NCI-H2081 treated with DMSO at 0.1 percent for 48 hours (cell line): ENCODE data around the gene C1orf56.

Experiments
- DNase-seq: peaks from one replicate; lab custom pipeline; 2025; lab: John Stamatoyannopoulos, UW

The C1orf56 gene, protein sequence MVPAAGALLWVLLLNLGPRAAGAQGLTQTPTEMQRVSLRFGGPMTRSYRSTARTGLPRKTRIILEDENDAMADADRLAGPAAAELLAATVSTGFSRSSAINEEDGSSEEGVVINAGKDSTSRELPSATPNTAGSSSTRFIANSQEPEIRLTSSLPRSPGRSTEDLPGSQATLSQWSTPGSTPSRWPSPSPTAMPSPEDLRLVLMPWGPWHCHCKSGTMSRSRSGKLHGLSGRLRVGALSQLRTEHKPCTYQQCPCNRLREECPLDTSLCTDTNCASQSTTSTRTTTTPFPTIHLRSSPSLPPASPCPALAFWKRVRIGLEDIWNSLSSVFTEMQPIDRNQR

DNA sequence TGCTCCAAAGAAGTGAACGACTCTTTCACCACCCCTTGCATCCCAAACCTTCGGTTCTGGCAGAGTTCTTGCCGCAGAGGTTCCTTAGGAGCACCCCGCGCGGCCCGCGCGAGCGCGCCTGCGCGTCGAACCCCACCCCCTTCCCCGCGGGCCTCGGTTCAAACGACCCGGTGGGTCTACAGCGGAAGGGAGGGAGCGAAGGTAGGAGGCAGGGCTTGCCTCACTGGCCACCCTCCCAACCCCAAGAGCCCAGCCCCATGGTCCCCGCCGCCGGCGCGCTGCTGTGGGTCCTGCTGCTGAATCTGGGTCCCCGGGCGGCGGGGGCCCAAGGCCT lies at the start of gene C1orf56:
C1orf56 (plus strand) TSS at position 161 of the 334 bp plus-strand sequence; CDS start at position 258, 97 bp downstream.
- peak; percentile 39 for DNase-seq

DNA sequence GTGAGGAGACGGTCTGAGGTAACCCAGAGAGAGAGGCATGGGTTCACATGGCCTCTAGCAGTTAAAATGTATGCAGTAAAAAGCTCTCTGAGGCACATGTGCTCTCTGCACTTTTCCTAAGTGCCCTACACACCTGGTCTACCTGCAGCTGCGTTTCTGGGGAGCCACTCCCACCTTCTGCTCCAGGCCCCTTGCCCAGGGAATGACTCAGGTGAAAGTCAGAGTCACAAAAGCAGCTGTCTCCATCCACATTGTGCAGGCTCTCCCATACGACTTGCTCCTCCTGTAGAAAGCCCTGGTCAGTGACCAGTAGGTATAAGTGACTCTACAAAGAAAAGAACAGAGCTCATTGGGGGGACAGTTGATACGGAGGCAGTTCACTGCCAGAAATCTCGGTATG lies 49.6 kb upstream of the C1orf56 start:
- no peak for DNase-seq

DNA sequence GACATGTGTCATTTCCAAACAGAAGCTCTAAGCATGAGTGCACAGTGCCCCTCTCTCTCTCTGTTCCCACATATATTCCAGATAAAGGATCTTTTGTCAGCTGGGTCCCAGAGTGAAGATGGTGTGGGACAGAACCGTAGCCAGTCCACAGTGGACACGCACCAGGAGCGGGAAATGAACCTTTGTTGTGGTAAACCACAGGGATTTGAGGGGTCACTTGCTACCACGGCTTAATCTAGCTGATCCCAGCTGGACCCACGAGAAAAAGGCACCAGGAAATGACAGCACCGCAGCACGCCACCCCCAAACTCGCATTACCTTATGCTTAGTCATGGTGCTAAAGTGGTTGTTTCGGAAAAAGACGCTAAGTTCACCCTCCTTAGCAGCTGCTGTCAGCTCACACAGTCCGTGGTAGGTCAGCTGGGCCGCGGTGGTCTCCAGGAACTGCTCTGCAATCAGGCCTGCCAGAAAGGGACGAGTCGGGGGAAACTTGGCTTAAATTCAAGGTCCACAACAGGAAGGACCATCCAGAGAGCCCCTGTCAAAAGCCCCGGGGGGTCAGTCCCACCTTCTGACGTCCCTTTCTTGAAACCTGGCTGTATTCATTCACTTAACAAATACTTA lies 48.4 kb upstream of the C1orf56 start:
- DNase-seq, result no peak

DNA sequence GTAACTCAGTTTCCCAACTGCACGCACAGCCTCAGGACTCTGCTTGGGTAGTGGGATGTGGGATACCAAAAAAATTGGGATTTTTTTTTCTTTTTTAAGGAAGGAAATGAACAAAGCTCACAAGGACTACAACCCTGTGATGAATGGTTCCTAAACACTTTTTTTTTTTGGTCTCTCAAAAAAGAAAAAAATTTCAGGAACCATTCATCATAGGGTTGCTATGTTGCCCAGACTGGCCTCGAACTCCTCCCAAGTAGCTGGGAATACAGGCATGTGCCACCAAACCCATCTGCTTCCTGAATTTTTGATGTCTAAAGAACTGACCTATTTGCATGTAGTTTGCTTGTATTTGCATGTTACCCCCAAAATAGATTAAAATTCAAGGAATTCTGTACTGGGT lies 47.6 kb upstream of the C1orf56 start:
- no peak for DNase-seq

DNA sequence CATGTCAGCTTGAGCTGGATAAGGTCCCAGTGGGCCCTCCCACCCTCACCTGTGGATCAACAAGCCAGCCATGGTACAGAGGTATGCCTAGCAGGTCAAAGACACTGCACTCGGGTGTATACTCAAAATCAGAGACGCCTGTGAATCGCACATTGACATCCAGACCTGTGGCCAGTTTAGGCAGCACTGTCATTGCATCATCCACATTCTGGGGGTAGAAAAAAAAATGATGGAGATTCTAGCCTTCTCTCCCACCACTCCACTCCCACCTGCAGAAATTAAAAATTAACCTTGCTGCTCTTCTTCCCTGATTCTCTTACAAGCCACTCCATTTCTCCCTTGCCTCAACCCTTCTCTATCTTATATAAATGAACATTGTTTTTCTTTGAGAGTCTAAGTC lies 47.1 kb upstream of the C1orf56 start:
- no peak for DNase-seq

DNA sequence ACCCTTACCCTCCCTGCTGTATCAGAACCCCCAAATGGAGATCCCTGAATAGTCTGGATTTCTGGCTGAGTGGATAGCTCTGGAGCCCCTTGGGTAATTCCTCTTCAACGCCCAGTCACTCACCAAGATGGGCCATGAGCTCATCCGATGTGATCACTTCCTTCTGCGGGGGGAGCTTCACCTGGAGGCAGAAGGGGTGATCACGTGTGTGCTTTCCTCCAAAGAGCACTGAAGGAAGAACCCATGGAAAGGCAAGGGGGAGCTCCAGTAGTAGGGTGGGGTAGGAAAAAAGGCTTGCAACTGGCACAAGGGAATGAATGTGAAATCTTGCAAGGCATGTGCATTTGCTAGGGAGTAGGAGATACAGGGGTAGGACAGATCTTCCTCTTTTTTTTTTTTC lies 45.9 kb upstream of the C1orf56 start:
- DNase-seq, result no peak

DNA sequence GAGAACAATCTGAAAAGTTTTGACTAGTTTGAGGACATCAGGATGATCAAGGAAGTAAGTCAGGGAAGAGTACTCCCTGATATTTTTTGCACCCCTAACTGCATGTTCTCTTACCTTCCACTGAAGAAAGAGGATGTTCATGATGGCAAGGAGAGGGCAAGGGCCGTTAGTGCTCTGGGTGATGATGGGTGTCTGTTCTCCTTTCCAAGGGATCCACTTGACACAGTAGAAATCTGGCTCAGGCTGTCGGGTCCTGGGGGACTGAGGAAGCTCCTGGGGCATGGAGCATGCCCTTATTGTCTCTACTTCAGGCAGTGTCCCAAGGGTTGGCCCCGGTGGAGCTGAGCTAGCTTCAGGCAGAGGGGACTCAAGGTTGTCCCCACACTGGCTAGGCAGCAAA lies 45.5 kb upstream of the C1orf56 start:
- DNase-seq, result no peak

DNA sequence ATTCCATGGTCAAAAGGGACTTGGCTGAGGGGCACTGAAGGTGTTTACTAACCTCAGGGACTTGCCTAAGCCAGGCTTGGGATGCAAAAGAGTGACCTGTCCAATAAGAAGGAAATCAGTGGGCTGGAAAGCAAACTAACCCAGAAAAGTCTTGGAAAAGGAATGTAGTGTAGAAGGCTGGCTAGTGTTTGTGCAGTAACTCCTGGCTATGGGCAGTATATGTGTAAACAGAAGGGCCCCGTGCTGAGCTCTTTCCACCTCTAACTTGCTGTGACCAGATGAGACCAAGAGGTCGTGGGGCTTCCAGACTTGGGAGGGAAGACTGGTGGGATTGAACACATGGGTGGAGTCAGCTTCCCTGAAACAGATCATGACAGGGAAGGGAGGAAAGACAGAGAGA lies 44.9 kb upstream of the C1orf56 start:
- no peak for DNase-seq

DNA sequence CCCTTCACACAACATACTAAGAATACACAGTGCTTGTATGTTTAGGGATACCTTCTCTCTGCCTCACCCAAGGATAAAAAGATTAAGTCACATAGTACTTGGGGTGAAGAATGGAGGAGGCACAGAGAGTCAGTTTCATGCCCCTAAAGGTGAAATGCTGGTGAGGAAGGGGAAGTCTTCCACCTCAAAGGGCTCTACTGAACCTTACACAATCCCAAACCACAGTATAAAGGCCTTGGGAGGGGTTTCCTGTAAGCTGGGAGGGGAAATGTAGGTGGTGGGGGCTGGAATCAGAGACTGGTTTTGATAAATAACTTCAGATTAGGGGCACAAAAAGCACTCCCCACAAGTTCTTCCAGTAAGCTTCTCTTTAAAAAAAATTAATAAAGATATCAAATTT lies 44.4 kb upstream of the C1orf56 start:
- DNase-seq, result no peak

DNA sequence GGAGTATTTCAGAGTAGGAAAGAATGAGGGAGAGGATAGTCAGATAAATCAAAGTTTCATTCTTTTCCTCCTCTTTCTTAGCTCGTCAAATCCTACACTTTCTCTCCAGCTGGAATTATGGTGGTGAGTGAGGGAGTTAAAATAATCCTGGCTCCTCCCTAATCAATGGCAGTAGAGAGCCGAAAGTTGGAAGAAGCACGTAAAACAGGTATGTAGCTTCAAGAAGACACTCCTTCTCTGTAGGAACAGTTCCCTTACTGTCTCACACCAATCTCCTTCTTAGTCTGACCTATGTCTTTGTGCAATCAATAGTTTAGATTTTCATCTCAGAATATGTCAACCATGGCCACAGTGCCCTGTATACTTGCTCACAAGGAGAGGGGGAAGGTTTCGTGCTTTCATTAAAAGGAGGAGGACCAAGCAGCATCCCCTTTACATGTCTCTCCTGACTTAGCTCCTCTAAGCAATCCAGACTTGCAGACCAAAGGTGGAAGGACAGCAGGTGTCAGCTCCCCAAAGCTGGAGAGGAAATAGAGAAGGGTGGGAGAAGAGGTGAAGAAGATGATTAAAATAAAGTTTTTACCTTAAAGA lies 41.7 kb upstream of the C1orf56 start:
- DNase-seq, result no peak

DNA sequence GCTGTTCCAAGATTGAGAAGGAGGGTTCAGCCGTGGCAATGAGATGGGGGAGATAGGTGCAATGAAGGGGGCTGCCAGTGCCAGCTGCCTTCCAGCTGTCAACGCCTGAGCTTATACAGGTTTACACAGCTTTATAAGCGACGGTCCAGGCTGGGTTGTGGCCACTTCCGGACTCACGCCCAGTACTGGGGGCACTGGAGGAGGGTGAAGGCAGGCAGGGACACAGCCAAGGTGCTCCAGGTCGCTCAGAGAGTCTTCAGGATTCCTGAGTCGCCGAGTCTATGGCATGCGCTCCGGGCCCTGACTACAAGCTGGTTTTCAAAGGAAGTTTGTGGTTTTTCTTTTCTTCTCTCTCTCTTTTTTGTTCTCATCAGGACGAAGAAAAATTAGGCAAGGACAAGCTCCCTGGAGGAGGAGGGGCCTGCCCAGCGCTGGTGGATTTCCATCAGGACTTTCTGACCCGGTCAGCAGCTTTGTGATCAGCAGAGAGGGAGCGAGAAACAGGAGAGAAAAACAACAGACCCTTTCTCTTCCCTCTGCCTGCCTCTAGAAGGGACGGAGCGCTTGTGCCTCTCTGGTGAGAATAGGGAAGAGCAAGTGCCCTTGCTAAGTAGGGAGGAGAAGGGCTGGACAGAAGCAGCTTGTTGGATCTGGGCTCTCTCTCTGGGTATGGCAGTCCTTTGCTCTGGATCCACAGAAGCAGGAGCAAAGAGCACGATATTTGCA lies 41.1 kb upstream of the C1orf56 start, which contains the start of gene MINDY1:
MINDY1 (minus strand) TSS at position 576 of the 726 bp plus-strand sequence. CDS start 4,285 bp downstream, outside the sequence.
- peak; percentile 74 for DNase-seq

DNA sequence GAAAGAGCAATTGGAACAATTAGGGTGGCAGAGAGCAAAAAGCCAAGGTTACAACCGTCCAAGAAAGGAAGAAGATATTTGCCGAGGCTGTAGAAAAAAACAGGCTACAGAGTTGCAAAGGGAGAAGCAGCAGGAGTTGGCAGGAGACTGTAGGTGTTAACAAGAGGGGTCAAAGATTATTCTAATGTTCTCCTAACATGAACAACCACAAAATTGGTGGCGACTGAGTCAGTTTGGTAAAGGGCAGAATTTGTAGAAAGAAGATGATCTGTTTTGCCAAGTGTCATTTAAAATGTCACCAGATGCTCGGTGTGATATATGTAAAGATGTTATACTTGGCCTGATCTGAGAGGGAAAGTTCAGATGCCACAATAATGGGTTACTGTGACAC lies 39.7 kb upstream of the C1orf56 start:
- no peak for DNase-seq

DNA sequence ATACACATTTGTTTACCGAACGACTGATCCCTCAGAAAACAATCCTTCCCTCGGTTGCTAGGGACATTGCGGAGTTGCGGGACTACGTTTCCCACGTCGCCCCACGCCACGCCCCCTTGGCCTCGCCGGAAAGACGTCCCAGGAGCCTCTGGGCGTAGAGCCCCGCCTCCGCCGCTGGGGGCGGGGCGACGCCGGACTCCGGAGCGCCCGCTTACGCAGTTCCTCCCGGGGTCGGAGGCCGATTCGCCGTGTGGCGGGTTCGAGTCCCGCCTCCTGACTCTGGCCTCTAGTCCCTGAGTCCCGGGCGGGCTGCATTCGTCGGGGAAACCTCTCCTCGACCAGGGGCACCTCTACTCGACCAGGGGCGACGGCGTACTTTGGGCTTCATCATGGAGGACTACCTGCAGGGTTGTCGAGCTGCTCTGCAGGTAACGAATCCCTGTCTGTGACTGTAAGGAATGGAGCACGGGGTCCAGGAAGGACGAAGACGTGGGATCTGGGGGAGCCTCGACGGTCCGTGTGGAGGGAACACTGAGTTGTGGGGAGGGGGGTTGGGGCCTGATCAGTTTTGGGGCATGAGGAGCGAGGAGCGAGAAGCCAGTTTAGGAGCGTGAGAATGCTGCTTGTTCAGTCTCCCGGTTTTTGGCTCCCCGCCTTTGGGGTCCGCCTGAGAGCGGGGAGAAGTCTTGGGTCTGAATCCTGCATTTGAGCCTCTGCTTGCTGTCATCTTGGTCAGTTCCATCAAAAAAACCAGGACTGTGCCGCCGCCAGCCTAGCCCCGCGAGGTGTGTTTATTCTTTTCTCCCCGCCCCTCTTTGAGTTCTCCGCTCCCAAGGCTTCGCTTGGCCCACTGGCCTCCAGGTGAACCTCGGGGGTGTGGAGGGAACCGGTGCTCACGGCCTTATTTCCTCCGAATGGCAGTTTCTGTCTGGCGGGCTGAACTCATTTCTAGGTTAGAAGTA lies 39.0 kb upstream of the C1orf56 start, which contains the start of gene PRUNE1:
PRUNE1 (plus strand) TSS at position 206 of the 962 bp plus-strand sequence; CDS start at position 390, 184 bp downstream.
- DNase-seq, result peak; percentile 87

DNA sequence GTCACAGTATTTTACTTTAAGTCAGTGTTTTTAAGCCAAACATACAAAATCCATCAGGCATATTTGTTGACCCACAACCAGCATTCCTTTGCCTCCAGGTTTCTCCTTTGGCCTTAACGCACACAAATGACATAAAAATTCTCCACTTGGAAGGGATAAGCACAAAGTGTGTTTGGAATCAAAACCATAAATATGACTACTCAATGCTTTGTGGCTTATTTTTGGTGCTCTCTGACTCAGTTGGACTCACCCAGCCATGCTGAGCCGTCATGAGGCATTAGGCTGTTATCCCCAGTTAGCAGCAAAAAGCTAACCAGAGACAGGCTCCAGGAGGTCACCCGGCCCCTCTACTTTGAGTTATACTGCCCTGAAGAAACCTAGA lies 38.4 kb upstream of the C1orf56 start:
- no peak for DNase-seq

DNA sequence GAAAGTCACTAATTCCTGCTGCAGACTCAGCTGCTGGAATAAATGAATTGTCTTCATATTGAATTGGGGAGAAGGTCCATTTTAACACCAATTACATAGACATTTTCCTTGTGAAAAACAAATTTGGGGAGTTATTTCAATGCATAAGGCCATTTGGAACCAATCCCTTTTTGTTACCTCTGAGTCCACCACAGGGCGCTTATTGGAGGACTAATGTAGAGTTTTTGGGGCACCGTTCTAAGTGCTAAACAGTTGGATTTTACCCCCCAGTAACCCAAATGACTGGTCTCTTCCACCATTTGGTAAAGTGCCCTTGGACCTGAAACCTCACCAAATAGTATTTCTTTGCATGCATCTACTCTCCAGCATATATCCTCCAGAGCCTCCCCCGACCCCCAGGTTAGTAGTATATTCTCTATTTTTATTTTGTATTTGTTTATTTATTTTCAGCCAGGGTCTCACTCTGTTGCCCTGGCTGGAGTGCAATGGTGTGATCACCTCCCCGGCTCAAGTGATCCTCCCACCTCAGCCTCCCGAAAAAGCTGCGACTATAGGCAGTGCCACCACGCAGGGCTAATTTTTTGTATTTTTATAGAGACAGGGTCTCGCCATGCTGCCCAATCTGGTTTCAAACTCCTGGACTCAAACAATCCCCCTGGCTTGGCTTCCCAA lies 37.7 kb upstream of the C1orf56 start:
- DNase-seq, result no peak

DNA sequence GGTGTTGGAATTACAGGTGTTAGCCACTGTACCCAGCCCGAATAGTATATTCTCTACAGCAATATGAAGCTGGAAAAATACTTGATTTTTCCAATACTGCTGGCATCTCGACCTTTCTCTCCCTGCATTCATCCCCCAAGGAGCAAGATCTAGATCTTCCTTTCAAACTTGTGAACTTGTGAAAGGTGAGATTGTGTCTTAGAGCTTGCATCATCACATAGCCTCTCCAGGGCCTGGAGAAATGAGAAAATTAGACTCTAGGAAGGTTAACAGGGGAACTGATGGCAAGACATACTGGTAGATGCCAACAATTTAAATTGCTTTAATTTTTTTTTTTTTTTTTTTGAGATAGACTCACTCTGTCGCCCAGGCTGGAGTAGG lies 37.2 kb upstream of the C1orf56 start:
- no peak for DNase-seq

DNA sequence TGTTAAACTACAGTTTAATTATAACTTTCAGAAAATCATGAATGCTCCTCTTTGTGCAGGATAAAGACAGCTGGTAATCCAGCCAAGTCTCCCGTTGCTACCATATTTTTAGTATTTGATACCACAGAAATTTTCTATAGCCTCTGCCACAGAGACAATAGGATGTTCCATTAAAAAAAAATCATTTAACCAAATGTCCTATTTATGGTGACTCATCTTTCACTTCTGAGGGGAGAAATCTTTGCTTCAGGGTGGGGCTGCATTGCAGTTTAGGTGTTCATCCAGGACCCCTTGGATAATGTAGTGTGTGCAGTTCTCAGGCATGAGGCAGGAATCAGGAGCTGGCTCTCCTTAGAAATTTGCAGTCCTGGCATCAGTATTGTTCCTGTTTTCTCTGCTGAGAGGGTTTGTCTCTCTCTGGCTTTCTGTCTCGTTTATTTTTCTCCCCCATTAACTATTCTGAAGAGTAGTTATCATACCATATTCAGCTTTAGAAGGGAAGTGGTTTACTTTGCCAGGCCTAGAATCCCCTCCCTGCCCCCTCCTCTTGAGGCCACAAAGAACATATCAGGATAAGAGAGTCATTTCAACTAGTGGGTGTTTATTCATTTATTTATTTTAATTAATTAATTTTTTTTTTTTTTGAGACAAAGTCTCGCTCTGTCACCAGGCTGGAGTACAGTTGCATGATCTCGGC lies 36.2 kb upstream of the C1orf56 start:
- DNase-seq, result no peak

DNA sequence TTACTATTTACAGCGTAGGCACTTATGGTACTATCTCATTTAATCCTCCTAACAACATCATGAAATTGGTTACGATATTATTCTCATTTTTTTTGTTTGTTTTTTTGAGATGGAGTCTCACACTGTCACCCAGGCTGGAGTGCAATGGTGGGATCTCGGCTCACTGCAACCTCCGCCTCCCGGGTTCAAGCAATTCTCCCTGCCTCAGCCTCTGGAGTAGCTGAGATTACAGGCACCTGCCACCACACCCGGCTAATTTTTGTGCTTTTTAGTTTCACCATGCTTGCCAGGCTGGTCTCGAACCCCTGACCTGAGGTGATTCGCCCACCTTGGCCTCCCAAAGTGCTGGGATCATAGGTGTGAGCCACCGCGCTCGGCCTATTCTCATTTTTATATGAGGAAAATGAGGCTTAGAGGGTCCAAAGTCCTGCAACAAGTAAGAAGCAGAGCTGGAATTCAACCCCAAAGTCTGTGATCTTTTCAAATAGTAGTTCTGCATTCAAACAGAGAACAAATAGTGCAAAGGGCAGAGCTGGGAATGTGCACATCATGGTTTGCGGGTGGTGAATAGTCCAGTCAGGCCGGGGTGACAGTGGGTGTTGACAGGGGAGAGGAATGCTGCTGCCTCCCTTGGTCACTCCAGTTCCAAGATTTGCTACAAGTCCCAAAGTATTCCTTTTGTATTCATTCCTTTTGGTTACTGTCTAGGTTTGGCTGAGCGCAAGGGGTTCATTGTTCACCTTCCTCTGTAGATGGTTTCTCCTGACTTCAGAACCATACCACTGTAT lies 34.7 kb upstream of the C1orf56 start:
- no peak for DNase-seq

DNA sequence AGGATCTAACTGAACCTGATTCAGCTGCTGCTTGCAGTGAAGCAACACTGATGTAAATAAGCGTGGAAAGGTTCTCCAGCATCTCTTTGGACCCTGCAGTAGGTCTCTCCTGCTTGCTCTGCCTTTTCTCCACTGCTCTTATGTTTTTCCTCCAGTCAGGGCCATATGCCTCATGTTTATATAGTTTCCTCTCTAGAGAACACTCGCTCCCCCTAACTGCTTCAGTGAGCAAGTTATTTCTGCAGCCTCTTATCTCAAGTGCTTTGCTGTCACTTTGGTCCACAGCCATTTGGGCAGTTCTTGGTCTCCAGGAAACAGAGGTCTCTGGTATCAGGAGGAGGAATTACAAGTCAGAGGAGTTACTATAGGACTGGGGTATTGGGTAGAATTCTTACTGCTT lies 34.0 kb upstream of the C1orf56 start:
- no peak for DNase-seq
